K562 (cell line): ENCODE results near the gene SCARF2. TPM values are rescaled to one million over a fixed set of nuclear protein-coding genes. Genes with fewer than 3 reads are reported as not detected.
A peak's percentile ranks its signal among the peaks of the same experiment; 100 is the strongest.

Source experiments
- BCL6 ChIP-seq: fragments of 250-450 bp; sonication (Bioruptor Pico); IDR thresholded peaks from 2 replicates; pipeline ENCODE4 v1.4.0; 2020
- KDM2B ChIP-seq: fragments of 250-450 bp; sonication (Bioruptor Pico); IDR thresholded peaks from 2 replicates; pipeline ENCODE4 v1.8.0; 2021; ENCODE audit warnings: mild to moderate bottlenecking, moderate library complexity
- KLF13 ChIP-seq: fragments of 450-650 bp; IDR thresholded peaks from 2 replicates; pipeline ENCODE4 v1.6.1; 2016; ENCODE audit warnings: missing genetic modification characterization, low read depth, mild to moderate bottlenecking, missing compliant biosample characterization, moderate library complexity, borderline replicate concordance
- NFE2L1 ChIP-seq: fragments of 450-650 bp; IDR thresholded peaks from 2 replicates; pipeline ENCODE4 v1.6.1; 2016; ENCODE audit warnings: missing genetic modification characterization, low read depth, mild to moderate bottlenecking, missing compliant biosample characterization, moderate library complexity, borderline replicate concordance
- NFIX ChIP-seq: fragments of 250-450 bp; sonication (Bioruptor Pico); IDR thresholded peaks from 2 replicates; pipeline ENCODE4 v1.4.0; 2020; ENCODE audit warnings: low read depth, mild to moderate bottlenecking, moderate library complexity
- SRSF3 ChIP-seq: fragments of 200-400 bp; formaldehyde crosslinking; IDR thresholded peaks from 2 replicates; pipeline ENCODE4 v1.6.1; 2016; ENCODE audit warnings: mild to moderate bottlenecking, low read length, moderate library complexity; ENCODE audit not compliant: insufficient read depth
- THRAP3 ChIP-seq: fragments of 450-650 bp; IDR thresholded peaks from 2 replicates; pipeline ENCODE4 v1.6.1; 2016; ENCODE audit warnings: mild to moderate bottlenecking, inconsistent platforms, borderline replicate concordance
- TRIM28 ChIP-seq: fragments of 450-650 bp; IDR thresholded peaks from 2 replicates; pipeline ENCODE4 v1.6.1; 2017
- ZNF282 ChIP-seq: sonication (generic); formaldehyde crosslinking; IDR thresholded peaks from 2 replicates; pipeline ENCODE4 v1.8.1; 2023; ENCODE audit warnings: missing genetic modification reagents
- ZNF354B ChIP-seq: fragments of 250-450 bp; sonication (Bioruptor Pico); IDR thresholded peaks from 2 replicates; pipeline ENCODE4 v1.4.0; 2020
- ZNF444 ChIP-seq: fragments of 250-450 bp; sonication (Bioruptor Pico); IDR thresholded peaks from 2 replicates; pipeline ENCODE4 v1.4.0; 2020; ENCODE audit warnings: mild to moderate bottlenecking, moderate library complexity
- ZNF561 ChIP-seq: fragments of 450-650 bp; formaldehyde crosslinking; conservative IDR thresholded peaks from 2 replicates; pipeline ENCODE4 v1.4.0; 2020; ENCODE audit warnings: mild to moderate bottlenecking, moderate library complexity
- ZNF766 ChIP-seq: fragments of 200-800 bp; sonication (Bioruptor generic); conservative IDR thresholded peaks from 2 replicates; pipeline ENCODE4 v1.6.1; 2016; ENCODE audit warnings: missing genetic modification characterization, missing compliant biosample characterization
- polyA plus RNA-seq, 8 experiments: library from polyadenylated mRNA; depleted of rRNA in 4 of 8; stranded (reverse) in 5 of 8; unstranded in 3 of 8; fragments of >200 nt; fragmentation: Nextera tagmentation in 2 of 8; fragmentation: Illumina TruSeq in 1 of 8; extraction: Ambion mirVana in 2 of 8; extraction: Trizol in 1 of 8; gene quantifications; 2 replicates each; pipeline versions ENCODE4 v1.2.1 to v1.2.3, GENCODE V29; 2011 to 2014; ENCODE audit warnings: inconsistent platforms in 1 of 8, missing spikeins in 1 of 8
- total RNA-seq, 7 experiments: library from RNA; depleted of rRNA in 6 of 7; stranded (reverse); fragments of >200 nt in 6 of 7; fragmentation: Illumina TruSeq in 2 of 7; extraction: Trizol in 2 of 7; gene quantifications; 2 replicates each; pipeline versions ENCODE4 v1.2.1 to v1.2.3, GENCODE V29; 2011 to 2021; ENCODE audit warnings: low replicate concordance in 1 of 7
- TF ChIP-seq, protein P1 (sequence below): sonication (generic); formaldehyde crosslinking; IDR thresholded peaks from 2 replicates; pipeline ENCODE4 v1.4.0; 2020; ENCODE audit warnings: mild to moderate bottlenecking, missing genetic modification reagents
- TF ChIP-seq, protein P2 (sequence below): sonication (generic); formaldehyde crosslinking; IDR thresholded peaks from 2 replicates; pipeline ENCODE4 v1.8.0; 2023; ENCODE audit warnings: mild to moderate bottlenecking, missing genetic modification reagents
- TF ChIP-seq, protein P3 (sequence below): fragments of 450-650 bp; IDR thresholded peaks from 2 replicates; pipeline ENCODE4 v1.6.1; 2016; ENCODE audit warnings: antibody characterized with exemption
- TF ChIP-seq, protein P4 (sequence below): fragments of 450-650 bp; IDR thresholded peaks from 2 replicates; pipeline ENCODE4 v1.7.0; 2016; ENCODE audit warnings: borderline replicate concordance
- TF ChIP-seq, protein P5 (sequence below): sonication (generic); formaldehyde crosslinking; IDR thresholded peaks from 2 replicates; pipeline ENCODE4 v1.8.0; 2022; ENCODE audit warnings: mild to moderate bottlenecking, missing genetic modification reagents

SCARF2 gene
- total and polyA plus RNA-seq, 9 of the 15 experiments (the other 6 are each of a cell fraction or from before 2014, with no cell fraction given): 0.06 to 0.32 (median 0.21) TPM; not detected in 5

DNA sequence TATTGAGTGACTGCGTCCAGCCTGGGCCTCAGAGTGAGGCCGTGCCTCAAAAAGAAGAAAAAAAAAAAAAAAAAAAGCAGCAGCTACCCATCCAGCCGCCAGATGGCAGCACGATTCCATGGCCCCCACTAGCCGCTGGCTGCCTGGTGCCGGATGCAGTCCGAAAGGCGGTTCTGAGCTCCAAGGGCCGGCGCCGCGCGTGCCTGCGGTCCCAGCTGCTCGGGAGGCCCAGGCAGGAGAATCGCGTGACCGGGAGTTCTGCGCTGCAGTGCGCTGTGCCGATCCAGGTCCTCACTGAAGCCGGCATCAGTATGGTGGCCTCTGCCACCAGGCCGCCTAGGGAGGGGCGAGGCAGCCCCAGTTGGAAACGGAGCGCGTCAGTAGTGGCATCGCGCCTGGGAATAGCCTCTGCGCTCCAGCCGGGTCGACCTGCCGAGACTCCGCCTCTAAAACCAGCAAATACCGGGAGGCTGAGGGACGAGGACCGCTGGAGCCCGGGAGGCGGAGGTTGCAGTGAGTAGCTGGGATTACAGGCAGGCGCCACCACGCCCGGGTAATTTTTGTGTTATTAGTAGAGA is 19.3 kb downstream of the SCARF2 start (continued):
- TF ChIP-seq, protein P1, sequence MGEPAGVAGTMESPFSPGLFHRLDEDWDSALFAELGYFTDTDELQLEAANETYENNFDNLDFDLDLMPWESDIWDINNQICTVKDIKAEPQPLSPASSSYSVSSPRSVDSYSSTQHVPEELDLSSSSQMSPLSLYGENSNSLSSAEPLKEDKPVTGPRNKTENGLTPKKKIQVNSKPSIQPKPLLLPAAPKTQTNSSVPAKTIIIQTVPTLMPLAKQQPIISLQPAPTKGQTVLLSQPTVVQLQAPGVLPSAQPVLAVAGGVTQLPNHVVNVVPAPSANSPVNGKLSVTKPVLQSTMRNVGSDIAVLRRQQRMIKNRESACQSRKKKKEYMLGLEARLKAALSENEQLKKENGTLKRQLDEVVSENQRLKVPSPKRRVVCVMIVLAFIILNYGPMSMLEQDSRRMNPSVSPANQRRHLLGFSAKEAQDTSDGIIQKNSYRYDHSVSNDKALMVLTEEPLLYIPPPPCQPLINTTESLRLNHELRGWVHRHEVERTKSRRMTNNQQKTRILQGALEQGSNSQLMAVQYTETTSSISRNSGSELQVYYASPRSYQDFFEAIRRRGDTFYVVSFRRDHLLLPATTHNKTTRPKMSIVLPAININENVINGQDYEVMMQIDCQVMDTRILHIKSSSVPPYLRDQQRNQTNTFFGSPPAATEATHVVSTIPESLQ (CRISPR knock-in tag): no peak
- TF ChIP-seq ZNF561 (CRISPR knock-in tag): no peak
- TF ChIP-seq, protein P2, sequence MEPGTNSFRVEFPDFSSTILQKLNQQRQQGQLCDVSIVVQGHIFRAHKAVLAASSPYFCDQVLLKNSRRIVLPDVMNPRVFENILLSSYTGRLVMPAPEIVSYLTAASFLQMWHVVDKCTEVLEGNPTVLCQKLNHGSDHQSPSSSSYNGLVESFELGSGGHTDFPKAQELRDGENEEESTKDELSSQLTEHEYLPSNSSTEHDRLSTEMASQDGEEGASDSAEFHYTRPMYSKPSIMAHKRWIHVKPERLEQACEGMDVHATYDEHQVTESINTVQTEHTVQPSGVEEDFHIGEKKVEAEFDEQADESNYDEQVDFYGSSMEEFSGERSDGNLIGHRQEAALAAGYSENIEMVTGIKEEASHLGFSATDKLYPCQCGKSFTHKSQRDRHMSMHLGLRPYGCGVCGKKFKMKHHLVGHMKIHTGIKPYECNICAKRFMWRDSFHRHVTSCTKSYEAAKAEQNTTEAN (CRISPR knock-in tag): no peak
- TF ChIP-seq, protein P3, sequence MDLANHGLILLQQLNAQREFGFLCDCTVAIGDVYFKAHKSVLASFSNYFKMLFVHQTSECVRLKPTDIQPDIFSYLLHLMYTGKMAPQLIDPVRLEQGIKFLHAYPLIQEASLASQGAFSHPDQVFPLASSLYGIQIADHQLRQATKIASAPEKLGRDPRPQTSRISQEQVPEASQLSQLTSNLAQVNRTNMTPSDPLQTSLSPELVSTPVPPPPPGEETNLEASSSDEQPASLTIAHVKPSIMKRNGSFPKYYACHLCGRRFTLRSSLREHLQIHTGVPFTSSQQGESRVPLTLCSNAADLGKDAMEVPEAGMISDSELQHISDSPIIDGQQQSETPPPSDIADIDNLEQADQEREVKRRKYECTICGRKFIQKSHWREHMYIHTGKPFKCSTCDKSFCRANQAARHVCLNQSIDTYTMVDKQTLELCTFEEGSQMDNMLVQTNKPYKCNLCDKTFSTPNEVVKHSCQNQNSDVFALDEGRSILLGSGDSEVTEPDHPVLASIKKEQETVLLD: peak; percentile 75
- TF ChIP-seq ZNF354B (CRISPR knock-in tag): no peak
- TF ChIP-seq ZNF444: no peak
- no peak for TF ChIP-seq BCL6 (CRISPR knock-in tag)
- TF ChIP-seq ZNF766 (CRISPR knock-in tag): no peak
- TF ChIP-seq KDM2B: peak; percentile 99
- no peak for TF ChIP-seq TRIM28
- TF ChIP-seq SRSF3: 0 out of 2 replicates have a peak, but pooled peaks have one; percentile 58
- no peak for TF ChIP-seq NFIX
- TF ChIP-seq, protein P4, sequence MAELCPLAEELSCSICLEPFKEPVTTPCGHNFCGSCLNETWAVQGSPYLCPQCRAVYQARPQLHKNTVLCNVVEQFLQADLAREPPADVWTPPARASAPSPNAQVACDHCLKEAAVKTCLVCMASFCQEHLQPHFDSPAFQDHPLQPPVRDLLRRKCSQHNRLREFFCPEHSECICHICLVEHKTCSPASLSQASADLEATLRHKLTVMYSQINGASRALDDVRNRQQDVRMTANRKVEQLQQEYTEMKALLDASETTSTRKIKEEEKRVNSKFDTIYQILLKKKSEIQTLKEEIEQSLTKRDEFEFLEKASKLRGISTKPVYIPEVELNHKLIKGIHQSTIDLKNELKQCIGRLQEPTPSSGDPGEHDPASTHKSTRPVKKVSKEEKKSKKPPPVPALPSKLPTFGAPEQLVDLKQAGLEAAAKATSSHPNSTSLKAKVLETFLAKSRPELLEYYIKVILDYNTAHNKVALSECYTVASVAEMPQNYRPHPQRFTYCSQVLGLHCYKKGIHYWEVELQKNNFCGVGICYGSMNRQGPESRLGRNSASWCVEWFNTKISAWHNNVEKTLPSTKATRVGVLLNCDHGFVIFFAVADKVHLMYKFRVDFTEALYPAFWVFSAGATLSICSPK: no peak
- TF ChIP-seq NFE2L1: no peak
- TF ChIP-seq ZNF282 (CRISPR knock-in tag): no peak; the same call in none of the 2 replicates
- peak; percentile 82; the same call in 1 of the 2 replicates for TF ChIP-seq KLF13 (tag)
- no peak for TF ChIP-seq THRAP3
- TF ChIP-seq, protein P5, sequence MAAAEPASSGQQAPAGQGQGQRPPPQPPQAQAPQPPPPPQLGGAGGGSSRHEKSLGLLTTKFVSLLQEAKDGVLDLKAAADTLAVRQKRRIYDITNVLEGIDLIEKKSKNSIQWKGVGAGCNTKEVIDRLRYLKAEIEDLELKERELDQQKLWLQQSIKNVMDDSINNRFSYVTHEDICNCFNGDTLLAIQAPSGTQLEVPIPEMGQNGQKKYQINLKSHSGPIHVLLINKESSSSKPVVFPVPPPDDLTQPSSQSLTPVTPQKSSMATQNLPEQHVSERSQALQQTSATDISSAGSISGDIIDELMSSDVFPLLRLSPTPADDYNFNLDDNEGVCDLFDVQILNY (CRISPR knock-in tag): peak; percentile 51; the same call in 1 of the 2 replicates
